Cardiac muscle cell (in vitro differentiated cells and primary cell): ENCODE data around the gene OLFM3. TPM values are rescaled to one million over a fixed set of nuclear protein-coding genes. Genes with fewer than 3 reads are reported as not detected.
A peak's percentile ranks its signal among the peaks of the same experiment; 100 is the strongest.

Experiments
- DNase-seq, 2 donors: peaks; one replicate each; pipeline versions ENCODE4 v3.0.0 to v3.0.0-alpha.2; 2010 to 2017; ENCODE audit warnings: low read depth in 1 of 2, low spot score in 1 of 2
- H3K27ac ChIP-seq: fragments of 200-600 bp; sonication (generic); 2 replicates; pipeline ENCODE4 v1.5.1; 2016
- H3K27me3 ChIP-seq: fragments of 200-600 bp; sonication (generic); 2 replicates; pipeline ENCODE4 v1.6.0; 2016; ENCODE audit warnings: control low read depth
- H3K36me3 ChIP-seq: fragments of 200-600 bp; sonication (generic); 2 replicates; pipeline ENCODE4 v1.5.1; 2016; ENCODE audit warnings: control low read depth
- H3K4me1 ChIP-seq: fragments of 200-600 bp; sonication (generic); 2 replicates; pipeline ENCODE4 v1.8.1; 2017; ENCODE audit warnings: low read depth, mild to moderate bottlenecking, mixed run types
- H3K4me3 ChIP-seq: fragments of 200-600 bp; sonication (generic); 2 replicates; pipeline ENCODE4 v1.5.1; 2016; ENCODE audit warnings: mild to moderate bottlenecking
- H3K9me3 ChIP-seq: fragments of 200-600 bp; sonication (generic); 2 replicates; pipeline ENCODE4 v1.5.1; 2017; ENCODE audit warnings: low read depth, mild to moderate bottlenecking, control low read depth
- polyA plus RNA-seq: library from polyadenylated mRNA; unstranded; fragments of >200 nt; fragmentation: Nextera tagmentation; extraction: Ambion mirVana; gene quantifications from 2 replicates; pipeline ENCODE4 v1.2.1, GENCODE V29; 2016
- total RNA-seq: library from RNA; depleted of rRNA; stranded (reverse); fragments of >200 nt; gene quantifications from 2 replicates; pipeline ENCODE4 v1.2.3, GENCODE V29; 2016
- TF ChIP-seq, protein P1 (sequence below): IDR thresholded peaks from 2 replicates; pipeline ENCODE4 v1.5.1; 2012; ENCODE audit warnings: low read depth, mild to moderate bottlenecking, low read length

The OLFM3 gene
- total and polyA plus RNA-seq, 2 experiments from 2014 or later = not detected

DNA sequence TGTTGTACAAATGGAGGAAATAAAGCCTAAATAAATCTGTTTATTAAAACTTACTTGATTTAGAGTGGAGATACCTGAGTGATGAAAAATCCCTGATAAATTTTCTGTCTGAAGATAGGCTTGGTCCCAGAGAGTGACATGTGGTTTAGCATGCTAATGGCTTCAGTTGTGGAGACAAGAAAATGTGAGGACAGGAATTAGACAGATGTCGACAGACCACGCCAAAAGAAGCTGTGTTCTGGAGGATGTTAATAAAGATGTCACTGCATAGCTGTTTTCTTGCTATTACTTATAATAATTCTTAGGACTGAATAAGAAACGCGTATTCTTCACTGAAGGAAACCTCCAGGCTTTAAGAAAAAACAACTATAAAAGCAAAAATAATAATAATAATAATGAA is 154.9 kb downstream of the OLFM3 start:
- Histone ChIP-seq H3K9me3 (no peaks in the 10 kb centered on the region), H3K36me3 (no peaks in the 10 kb centered on the region), H3K27ac (no peak overlapping the region), H3K4me3 (no peak overlapping the region), H3K27me3 (no peaks in the 10 kb centered on the region), H3K4me1 (no peaks in the 10 kb centered on the region)
- DNase-seq = no peak
- TF ChIP-seq, protein P1, sequence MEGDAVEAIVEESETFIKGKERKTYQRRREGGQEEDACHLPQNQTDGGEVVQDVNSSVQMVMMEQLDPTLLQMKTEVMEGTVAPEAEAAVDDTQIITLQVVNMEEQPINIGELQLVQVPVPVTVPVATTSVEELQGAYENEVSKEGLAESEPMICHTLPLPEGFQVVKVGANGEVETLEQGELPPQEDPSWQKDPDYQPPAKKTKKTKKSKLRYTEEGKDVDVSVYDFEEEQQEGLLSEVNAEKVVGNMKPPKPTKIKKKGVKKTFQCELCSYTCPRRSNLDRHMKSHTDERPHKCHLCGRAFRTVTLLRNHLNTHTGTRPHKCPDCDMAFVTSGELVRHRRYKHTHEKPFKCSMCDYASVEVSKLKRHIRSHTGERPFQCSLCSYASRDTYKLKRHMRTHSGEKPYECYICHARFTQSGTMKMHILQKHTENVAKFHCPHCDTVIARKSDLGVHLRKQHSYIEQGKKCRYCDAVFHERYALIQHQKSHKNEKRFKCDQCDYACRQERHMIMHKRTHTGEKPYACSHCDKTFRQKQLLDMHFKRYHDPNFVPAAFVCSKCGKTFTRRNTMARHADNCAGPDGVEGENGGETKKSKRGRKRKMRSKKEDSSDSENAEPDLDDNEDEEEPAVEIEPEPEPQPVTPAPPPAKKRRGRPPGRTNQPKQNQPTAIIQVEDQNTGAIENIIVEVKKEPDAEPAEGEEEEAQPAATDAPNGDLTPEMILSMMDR = no peak

DNA sequence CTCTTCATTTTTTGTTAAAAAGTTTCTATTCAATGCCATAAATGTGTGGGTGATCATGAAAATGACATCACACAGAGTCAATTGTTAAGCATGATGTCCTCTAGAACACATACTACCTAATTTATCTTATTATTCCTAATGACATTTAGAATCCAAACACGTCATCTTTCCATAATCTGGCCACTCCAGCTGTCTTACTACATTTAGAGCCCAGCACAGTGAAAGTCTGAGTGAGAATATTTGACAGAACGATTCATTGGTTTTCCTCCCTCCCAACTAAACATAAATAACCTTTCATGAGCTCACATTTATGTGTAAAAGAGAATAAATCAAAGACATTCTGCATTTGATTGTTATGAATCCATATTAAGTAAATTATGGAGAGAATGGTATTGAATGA is 160.7 kb downstream of the OLFM3 start:
- Histone ChIP-seq H3K27me3 (no peaks in the 10 kb centered on the region), H3K4me3 (no peak overlapping the region), H3K4me1 (no peaks in the 10 kb centered on the region), H3K9me3 (no peaks in the 10 kb centered on the region), H3K27ac (no peak overlapping the region), H3K36me3 (no peaks in the 10 kb centered on the region)
- DNase-seq = no peak
- TF ChIP-seq, protein P1 = no peak

DNA sequence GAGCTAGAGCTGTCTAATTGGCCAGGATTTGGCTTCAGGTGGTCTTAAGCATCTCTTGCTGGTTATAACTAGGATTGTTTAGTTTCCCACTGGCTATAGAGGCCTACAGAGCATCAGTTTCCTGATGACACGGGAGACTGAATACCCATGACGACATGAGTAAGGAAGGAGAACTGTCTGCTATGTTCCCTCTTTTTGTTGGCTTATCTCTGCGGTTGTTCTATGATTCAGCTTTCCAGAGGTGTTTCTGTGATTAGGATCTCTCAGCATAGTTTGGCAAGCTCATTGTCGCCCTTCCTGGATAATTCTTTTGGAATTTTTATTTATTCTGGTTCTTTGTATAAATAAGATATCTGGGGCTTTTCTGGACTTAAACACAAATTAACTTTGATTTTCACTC is 163.4 kb downstream of the OLFM3 start:
- no peaks in the 10 kb centered on the region for H3K36me3 ChIP-seq
- TF ChIP-seq, protein P1 = no peak
- no peaks in the 10 kb centered on the region for H3K9me3 ChIP-seq
- no peaks in the 10 kb centered on the region for H3K4me1 ChIP-seq
- no peak for DNase-seq
- H3K27me3 ChIP-seq = no peaks in the 10 kb centered on the region
- H3K4me3 ChIP-seq = no peak overlapping the region
- H3K27ac ChIP-seq = no peak overlapping the region

DNA sequence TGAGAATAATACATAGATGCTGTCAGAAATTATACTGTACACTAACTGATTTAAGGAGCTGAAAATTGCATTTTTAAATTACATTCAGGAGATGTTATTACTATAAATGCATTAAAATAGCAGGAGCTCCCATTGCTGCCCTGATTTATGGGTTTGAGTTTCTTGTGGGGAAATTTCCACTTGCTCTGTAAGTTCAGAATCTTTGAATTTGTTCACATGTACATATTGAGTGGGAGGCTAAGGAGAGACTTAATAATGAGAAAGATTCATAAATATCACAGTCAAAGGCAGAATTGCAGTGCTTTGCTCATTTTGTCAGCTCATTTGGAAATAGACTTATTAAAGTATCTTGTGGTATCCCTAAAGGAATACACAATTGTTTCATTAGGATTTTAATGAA is 170.3 kb downstream of the OLFM3 start:
- H3K4me3 ChIP-seq = no peak overlapping the region
- no peaks in the 10 kb centered on the region for H3K36me3 ChIP-seq
- TF ChIP-seq, protein P1 = no peak
- no peaks in the 10 kb centered on the region for H3K4me1 ChIP-seq
- no peak for DNase-seq
- H3K27ac ChIP-seq = no peak overlapping the region
- no peaks in the 10 kb centered on the region for H3K9me3 ChIP-seq
- H3K27me3 ChIP-seq = no peaks in the 10 kb centered on the region

DNA sequence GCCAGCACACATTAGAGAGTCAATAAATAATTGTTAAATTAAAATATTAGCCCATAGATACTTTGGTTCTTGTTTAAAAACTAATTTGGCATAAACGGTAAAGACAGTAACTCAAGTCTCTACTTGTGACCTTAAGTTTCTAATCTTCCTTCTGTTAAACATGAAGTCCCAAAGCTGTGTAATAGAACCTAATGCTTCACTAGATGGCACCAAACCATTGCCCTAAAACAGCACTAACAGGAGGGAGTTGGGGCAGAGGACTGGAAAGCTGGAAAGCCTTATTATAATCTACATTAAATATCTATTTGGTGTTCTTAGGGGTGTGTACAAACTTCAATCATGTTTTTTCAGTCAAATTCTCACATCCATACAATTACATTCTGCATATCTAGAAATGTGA is 176.7 kb downstream of the OLFM3 start:
- no peaks in the 10 kb centered on the region for H3K9me3 ChIP-seq
- peak; percentile 37 to 61 for DNase-seq
- no peaks in the 10 kb centered on the region for H3K36me3 ChIP-seq
- H3K4me1 ChIP-seq = no peaks in the 10 kb centered on the region
- no peak overlapping the region for H3K27ac ChIP-seq
- no peak overlapping the region for H3K4me3 ChIP-seq
- H3K27me3 ChIP-seq = no peaks in the 10 kb centered on the region
- TF ChIP-seq, protein P1 = peak; percentile 32

DNA sequence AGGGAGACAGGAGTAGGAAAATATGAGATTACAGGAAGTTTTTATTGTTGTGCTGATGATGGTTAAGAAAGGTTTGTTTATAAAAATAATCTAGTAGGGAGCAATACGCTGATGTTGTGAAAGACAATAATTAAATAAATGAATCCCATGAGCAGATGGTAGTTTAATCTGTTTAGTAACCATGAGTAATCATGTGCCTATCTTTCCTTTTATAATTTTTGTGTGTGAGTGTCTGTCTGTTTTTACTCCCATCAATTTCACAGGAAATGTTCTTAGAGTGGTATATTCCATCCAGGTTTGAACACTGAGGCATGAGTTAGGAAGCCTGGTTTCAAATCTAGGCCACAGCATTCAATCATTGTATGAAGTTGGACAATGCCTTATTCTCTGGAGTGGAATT is 180.5 kb downstream of the OLFM3 start:
- H3K36me3 ChIP-seq = no peaks in the 10 kb centered on the region
- H3K9me3 ChIP-seq = no peaks in the 10 kb centered on the region
- H3K4me3 ChIP-seq = no peak overlapping the region
- no peak for DNase-seq
- H3K27me3 ChIP-seq = no peaks in the 10 kb centered on the region
- TF ChIP-seq, protein P1 = no peak
- H3K27ac ChIP-seq = no peak overlapping the region
- no peaks in the 10 kb centered on the region for H3K4me1 ChIP-seq
